Astrocyte (in vitro differentiated cells and primary cell): ENCODE results near the gene CCL26. TPM values are rescaled to one million over a fixed set of nuclear protein-coding genes. Genes with fewer than 3 reads are reported as not detected.
A peak's percentile ranks its signal among the peaks of the same experiment; 100 is the strongest.

Source experiments
- DNase-seq: peaks from one replicate; pipeline ENCODE4 v3.0.0-alpha.2; 2010; ENCODE audit warnings: low read depth
- FAIRE-seq: peaks from 2 replicates; lab custom pipeline; 2011; peaks lifted over from hg19 to GRCh38; lab: Jason Lieb, UNC
- H2AFZ ChIP-seq: 2 replicates; pipeline ENCODE4 v1.6.0; 2012; ENCODE audit warnings: low read depth, low read length, inconsistent platforms
- H3K27ac ChIP-seq: 2 replicates; pipeline ENCODE4 v1.5.1; 2011; ENCODE audit warnings: low read depth, low read length, inconsistent platforms
- H3K27me3 ChIP-seq: 2 replicates; pipeline ENCODE4 v1.6.0; 2011; ENCODE audit warnings: low read length, inconsistent platforms; ENCODE audit not compliant: insufficient read depth
- H3K36me3 ChIP-seq: 2 replicates; pipeline ENCODE4 v1.5.1; 2011; ENCODE audit warnings: low read length, inconsistent platforms; ENCODE audit not compliant: insufficient read depth
- H3K4me1 ChIP-seq: 2 replicates; pipeline ENCODE4 v1.5.1; 2011; ENCODE audit warnings: low read length, inconsistent platforms; ENCODE audit not compliant: insufficient read depth
- H3K4me2 ChIP-seq: 2 replicates; pipeline ENCODE4 v1.6.0; 2012; ENCODE audit warnings: low read length, inconsistent platforms
- H3K4me3 ChIP-seq: 2 replicates; pipeline ENCODE4 v1.5.1; 2011; ENCODE audit warnings: low read depth, mild to moderate bottlenecking, low read length, inconsistent platforms; ENCODE audit not compliant: insufficient read depth
- H3K79me2 ChIP-seq: 2 replicates; pipeline ENCODE4 v1.6.0; 2012; ENCODE audit warnings: mild to moderate bottlenecking, low read length, inconsistent platforms; ENCODE audit not compliant: insufficient read depth
- H3K9ac ChIP-seq: 2 replicates; pipeline ENCODE4 v1.6.0; 2012; ENCODE audit warnings: mild to moderate bottlenecking, low read length, inconsistent platforms
- H3K9me3 ChIP-seq: 2 replicates; pipeline ENCODE4 v1.5.1; 2012; ENCODE audit warnings: low read depth, mild to moderate bottlenecking, low read length, inconsistent platforms; ENCODE audit not compliant: insufficient read depth
- H4K20me1 ChIP-seq: 2 replicates; pipeline ENCODE4 v1.6.0; 2012; ENCODE audit warnings: low read length, inconsistent platforms; ENCODE audit not compliant: insufficient read depth
- H3K27ac Mint-ChIP-seq: one replicate; pipeline ENCODE4 v1.8.0; 2021; ENCODE audit warnings: mild to moderate bottlenecking, mixed read lengths; ENCODE audit not compliant: unreplicated experiment
- H3K27me3 Mint-ChIP-seq: one replicate; pipeline ENCODE4 v1.8.0; 2021; ENCODE audit warnings: low read depth, mixed read lengths; ENCODE audit not compliant: unreplicated experiment
- H3K36me3 Mint-ChIP-seq: one replicate; pipeline ENCODE4 v1.8.0; 2021; ENCODE audit warnings: low read depth, mixed read lengths; ENCODE audit not compliant: unreplicated experiment
- H3K4me1 Mint-ChIP-seq: one replicate; pipeline ENCODE4 v1.8.0; 2021; ENCODE audit warnings: low read depth, mixed read lengths; ENCODE audit not compliant: unreplicated experiment
- H3K4me3 Mint-ChIP-seq: one replicate; pipeline ENCODE4 v1.8.0; 2021; ENCODE audit warnings: mild to moderate bottlenecking, moderate library complexity, mixed read lengths; ENCODE audit not compliant: unreplicated experiment
- H3K9me3 Mint-ChIP-seq: one replicate; pipeline ENCODE4 v1.8.0; 2021; ENCODE audit warnings: mild to moderate bottlenecking, mixed read lengths; ENCODE audit not compliant: unreplicated experiment
- CTCF ChIP-seq: IDR thresholded peaks from 2 replicates; pipeline ENCODE4 v1.5.1; 2011; ENCODE audit warnings: low read depth, mild to moderate bottlenecking, inconsistent platforms, low read length, moderate library complexity; ENCODE audit not compliant: insufficient read depth
- EZH2 ChIP-seq: IDR thresholded peaks from 2 replicates; pipeline ENCODE4 v1.6.1; 2012; ENCODE audit warnings: mild to moderate bottlenecking, low read length, inconsistent platforms; ENCODE audit not compliant: insufficient read depth
- total RNA-seq: library from RNA; stranded (reverse); gene quantifications from 2 replicates; pipeline ENCODE4 v1.2.1, GENCODE V29; 2021

CCL26 gene
- total RNA-seq, 1 donor from 2014 or later: not detected

GRCh38 chr7:75734586-75735458 lies 37.2 kb downstream of the CCL26 start:
- Histone ChIP-seq H3K79me2 (peaks cover 3% of the 10 kb centered on the region), H3K9me3 (no peaks in the 10 kb centered on the region), H3K27ac (peak overlapping the region; percentile 10), H4K20me1 (no peaks in the 10 kb centered on the region), H3K4me3 (no peak overlapping the region), H3K4me1 (peaks cover 31% of the 10 kb centered on the region), H3K4me2 (peak overlapping the region; percentile 28), H2AFZ (no peak overlapping the region), H3K9ac (no peak overlapping the region), H3K36me3 (no peaks in the 10 kb centered on the region), H3K27me3 (no peaks in the 10 kb centered on the region)
- H3K36me3 Mint-ChIP-seq: peaks cover 3% of the 10 kb centered on the region
- no peak for TF ChIP-seq EZH2
- TF ChIP-seq CTCF: no peak
- H3K9me3 Mint-ChIP-seq: peaks cover 2% of the 10 kb centered on the region
- no peaks in the 10 kb centered on the region for H3K27me3 Mint-ChIP-seq
- no peak overlapping the region for H3K27ac Mint-ChIP-seq
- peaks cover 12% of the 10 kb centered on the region for H3K4me1 Mint-ChIP-seq
- no peak overlapping the region for H3K4me3 Mint-ChIP-seq
- FAIRE-seq (no peak), DNase-seq (peak; percentile 62)

DNA sequence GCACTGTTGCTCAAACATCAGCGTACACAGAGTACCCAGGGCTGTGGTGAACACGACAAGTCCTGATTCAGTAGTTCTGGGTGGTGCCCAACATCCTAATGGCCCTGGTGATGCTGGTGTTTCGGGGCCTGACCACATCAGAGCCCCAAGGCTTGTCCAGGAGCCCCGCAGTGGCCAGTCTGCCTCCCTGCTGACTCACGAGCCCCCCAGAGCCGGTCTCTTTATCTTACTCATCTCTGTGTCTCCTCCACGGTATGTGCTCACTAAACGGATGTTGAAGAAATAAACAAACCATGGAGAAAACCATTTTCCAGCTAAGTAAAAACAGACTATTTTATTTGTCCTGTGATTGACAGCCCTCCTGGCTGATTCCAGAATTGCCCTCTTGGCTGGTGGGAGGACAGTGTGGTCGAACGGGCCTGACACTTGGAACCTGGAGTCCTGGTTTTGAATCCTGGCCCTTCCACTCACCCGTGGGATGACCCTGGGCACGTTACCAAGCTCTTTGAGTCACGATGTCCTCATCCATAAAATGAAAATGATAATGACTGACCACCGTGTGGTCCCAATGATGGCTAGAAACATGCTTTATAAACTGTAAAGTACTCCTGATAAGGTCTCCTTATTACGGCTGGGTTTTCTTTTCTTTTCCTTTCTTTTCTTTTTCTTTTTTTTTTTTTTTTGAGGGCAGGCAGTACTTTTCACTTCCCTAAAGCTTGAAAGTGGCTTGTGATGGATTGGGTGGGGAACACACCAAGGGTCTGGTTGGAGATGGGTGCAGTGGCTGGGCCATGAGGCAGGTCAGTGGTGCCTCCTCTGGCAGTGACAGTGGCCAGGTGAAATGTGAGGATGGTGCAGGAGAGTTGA lies 39.0 kb downstream of the CCL26 start:
- H3K36me3 ChIP-seq: no peaks in the 10 kb centered on the region
- peak overlapping the region; percentile 81 for H3K27ac ChIP-seq
- TF ChIP-seq CTCF: no peak
- TF ChIP-seq EZH2: no peak
- H3K9me3 Mint-ChIP-seq: peaks cover 2% of the 10 kb centered on the region
- H3K27me3 Mint-ChIP-seq: no peaks in the 10 kb centered on the region
- no peak for FAIRE-seq
- peaks cover 3% of the 10 kb centered on the region for H3K36me3 Mint-ChIP-seq
- peak overlapping the region; percentile 82 for H3K4me2 ChIP-seq
- H3K27me3 ChIP-seq: no peaks in the 10 kb centered on the region
- peaks cover 32% of the 10 kb centered on the region for H3K4me1 ChIP-seq
- H2AFZ ChIP-seq: peak overlapping the region; percentile 55
- peaks cover 22% of the 10 kb centered on the region for H3K4me1 Mint-ChIP-seq
- H3K4me3 Mint-ChIP-seq: no peak overlapping the region
- peak overlapping the region; percentile 49 for H3K9ac ChIP-seq
- peak; percentile 89 for DNase-seq
- no peaks in the 10 kb centered on the region for H4K20me1 ChIP-seq
- H3K79me2 ChIP-seq: peaks cover 3% of the 10 kb centered on the region
- no peak overlapping the region for H3K27ac Mint-ChIP-seq
- peak overlapping the region; percentile 5 for H3K4me3 ChIP-seq
- no peaks in the 10 kb centered on the region for H3K9me3 ChIP-seq
